Tibial nerve (tissue), 4 donors: ENCODE results near the gene RRM2. TPM values are rescaled to one million over a fixed set of nuclear protein-coding genes. Genes with fewer than 3 reads are reported as not detected.

Source experiments
- DNase-seq, 2 donors: peaks; one replicate each; pipeline ENCODE4 v3.0.0-alpha.2; 2019; ENCODE audit warnings: low spot score in 2 of 2
- H3K27ac ChIP-seq, 4 donors: fragments of 200-600 bp; sonication (generic) in 3 of 4; one replicate each; pipeline ENCODE4 v1.5.1; 2017 to 2019; ENCODE audit warnings: mild to moderate bottlenecking in 1 of 4
- H3K27me3 ChIP-seq, 2 donors: fragments of 200-600 bp; sonication (generic) in 1 of 2; one replicate each; pipeline versions ENCODE4 v1.5.1 to v1.6.0; 2017 to 2019
- H3K36me3 ChIP-seq, 3 donors: fragments of 200-600 bp; sonication (generic); one replicate each; pipeline ENCODE4 v1.5.1; 2018 to 2019
- H3K4me1 ChIP-seq, 4 donors: fragments of 200-600 bp; sonication (generic) in 3 of 4; one replicate each; pipeline ENCODE4 v1.5.1; 2017 to 2019
- H3K4me3 ChIP-seq, 4 donors: fragments of 200-600 bp; sonication (generic) in 3 of 4; one replicate each; pipeline ENCODE4 v1.5.1; 2017 to 2019; ENCODE audit warnings: mild to moderate bottlenecking in 1 of 4, moderate library complexity in 1 of 4
- H3K9me3 ChIP-seq, 4 donors: fragments of 200-600 bp; sonication (generic) in 3 of 4; one replicate each; pipeline ENCODE4 v1.5.1; 2017 to 2019
- CTCF ChIP-seq, 5 experiments: fragments of 200-600 bp in 3 of 5; fragments of 450-650 bp in 2 of 5; sonication (generic) in 3 of 5; IDR thresholded peaks; one replicate each; pipeline ENCODE4 v1.5.1; 2016 to 2019; ENCODE audit warnings: antibody characterized with exemption in 5 of 5, mild to moderate bottlenecking in 3 of 5, moderate library complexity in 2 of 5
- EP300 ChIP-seq, 2 donors: sonication (generic); formaldehyde crosslinking; IDR thresholded peaks; one replicate each; pipeline ENCODE4 v1.6.1; 2017; ENCODE audit warnings: antibody characterized with exemption in 2 of 2, mild to moderate bottlenecking in 1 of 2
- POLR2A ChIP-seq, 2 donors: fragments of 450-650 bp; IDR thresholded peaks; one replicate each; pipeline ENCODE4 v1.6.1; 2017; ENCODE audit warnings: antibody characterized with exemption in 2 of 2, mild to moderate bottlenecking in 2 of 2, moderate library complexity in 2 of 2
- WGBS, 2 donors: methylation state at CpG; one replicate each; pipeline ENCODE4 v1.1.5; 2018; 5-methylcytosine and 5-hydroxymethylcytosine counted together
- total RNA-seq, 4 donors: library from RNA; depleted of rRNA; stranded (reverse); fragments of >200 nt; gene quantifications; one replicate each; pipeline ENCODE4 v1.1.0, GENCODE V29; 2016

Gene RRM2
- total RNA-seq, 4 donors from 2014 or later: 0.59 to 0.60 TPM; not detected in 2

- Histone ChIP-seq H3K27ac (no peak overlapping the region), H3K4me1 (no peaks in the 10 kb centered on the region), H3K9me3 (no peaks in the 10 kb centered on the region), H3K4me3 (no peak overlapping the region), H3K36me3 (no peaks in the 10 kb centered on the region), H3K27me3 (no peaks in the 10 kb centered on the region)
- TF ChIP-seq POLR2A (IDR thresholded peaks at IDR 0.05): no peak
- TF ChIP-seq EP300 (IDR thresholded peaks at IDR 0.05): no peak
- no peak for TF ChIP-seq CTCF (IDR thresholded peaks at IDR 0.05)
- no peak for DNase-seq
Observed at GRCh38 chr2:10148268-10148667, 25.7 kb downstream of the RRM2 start.

- WGBS, 2 donors: 74 to 78% methylated on average over 3 of the region's 3 CpGs
- H3K4me1 ChIP-seq: no peaks in the 10 kb centered on the region
- no peak overlapping the region for H3K4me3 ChIP-seq
- no peaks in the 10 kb centered on the region for H3K27me3 ChIP-seq
- TF ChIP-seq POLR2A (IDR thresholded peaks at IDR 0.05): no peak
- TF ChIP-seq CTCF (IDR thresholded peaks at IDR 0.05): no peak
- no peak for TF ChIP-seq EP300 (IDR thresholded peaks at IDR 0.05)
- DNase-seq: no peak
- no peak overlapping the region for H3K27ac ChIP-seq
- no peaks in the 10 kb centered on the region for H3K9me3 ChIP-seq
- no peaks in the 10 kb centered on the region for H3K36me3 ChIP-seq
Observed at GRCh38 chr2:10149635-10150034, 27.1 kb downstream of the RRM2 start.

GRCh38 chr2:10150436-10150835 is 27.9 kb downstream of the RRM2 start:
- H3K27ac ChIP-seq: no peak overlapping the region
- TF ChIP-seq EP300 (IDR thresholded peaks at IDR 0.05) (no peak), POLR2A (IDR thresholded peaks at IDR 0.05) (no peak), CTCF (IDR thresholded peaks at IDR 0.05) (no peak)
- H3K27me3 ChIP-seq: no peaks in the 10 kb centered on the region
- no peak overlapping the region for H3K4me3 ChIP-seq
- no peak for DNase-seq
- no peaks in the 10 kb centered on the region for H3K36me3 ChIP-seq
- 93 to 95% methylated on average over 5 of the region's 5 CpGs for WGBS, 2 donors
- no peaks in the 10 kb centered on the region for H3K9me3 ChIP-seq
- no peaks in the 10 kb centered on the region for H3K4me1 ChIP-seq

GRCh38 chr2:10151462-10151861 is 28.9 kb downstream of the RRM2 start:
- TF ChIP-seq POLR2A (IDR thresholded peaks at IDR 0.05) (no peak), CTCF (IDR thresholded peaks at IDR 0.05) (no peak), EP300 (IDR thresholded peaks at IDR 0.05) (no peak)
- 96 to 99% methylated on average over 5 of the region's 5 CpGs for WGBS, 2 donors
- H3K9me3 ChIP-seq: no peaks in the 10 kb centered on the region

GRCh38 chr2:10157293-10157692 is 34.8 kb downstream of the RRM2 start:
- H3K4me3 ChIP-seq: no peak overlapping the region
- H3K27me3 ChIP-seq: no peaks in the 10 kb centered on the region
- no peak for DNase-seq
- TF ChIP-seq EP300 (IDR thresholded peaks at IDR 0.05) (no peak), POLR2A (IDR thresholded peaks at IDR 0.05) (no peak), CTCF (IDR thresholded peaks at IDR 0.05) (no peak)
- H3K4me1 ChIP-seq: peaks cover 0 to 5% (median 0%) of the 10 kb centered on the region in 4 donors
- H3K27ac ChIP-seq: no peak overlapping the region
- no peaks in the 10 kb centered on the region for H3K36me3 ChIP-seq
- WGBS, 2 donors: 85 to 88% methylated on average over 4 of the region's 4 CpGs
- no peaks in the 10 kb centered on the region for H3K9me3 ChIP-seq

More at GRCh38 chr2:10151462-10151861, 28.9 kb downstream of the RRM2 start:
- DNase-seq: no peak
- Histone ChIP-seq H3K27ac (no peak overlapping the region), H3K36me3 (no peaks in the 10 kb centered on the region), H3K27me3 (no peaks in the 10 kb centered on the region), H3K4me3 (no peak overlapping the region), H3K4me1 (no peaks in the 10 kb centered on the region)
